Measurements from ENCODE around the gene C10orf71.

The C10orf71 gene

GRCh38 chr10:49353895-49354566, 55.1 kb downstream of the C10orf71 start:
- no peaks in the 10 kb centered on the region for H3K36me3 ChIP-seq (ENCODE audit: control insufficient read depth in 5 of 5, insufficient read depth in 5 of 5, low read length in 5 of 5)
- peaks cover 3 to 29% (median 24%) of the 10 kb centered on the region in 5 donors for H3K9me3 ChIP-seq (ENCODE audit: control insufficient read depth in 5 of 5, low read length in 5 of 5)
- no peaks in the 10 kb centered on the region for H3K4me1 ChIP-seq (ENCODE audit: control insufficient read depth in 5 of 5, insufficient read depth in 5 of 5, low read length in 5 of 5)
- no peak overlapping the region for H3K4me3 ChIP-seq (ENCODE audit: low read depth in 1 of 5, low read length in 5 of 5)
- H3K9ac ChIP-seq (ENCODE audit: low read length in 5 of 5) = no peak overlapping the region
- H3K27ac ChIP-seq (ENCODE audit: low read depth, low read length) = no peak overlapping the region
- no peaks in the 10 kb centered on the region for H3K27me3 ChIP-seq (ENCODE audit: control insufficient read depth in 5 of 5, insufficient read depth in 4 of 5, low read length in 5 of 5)

DNA sequence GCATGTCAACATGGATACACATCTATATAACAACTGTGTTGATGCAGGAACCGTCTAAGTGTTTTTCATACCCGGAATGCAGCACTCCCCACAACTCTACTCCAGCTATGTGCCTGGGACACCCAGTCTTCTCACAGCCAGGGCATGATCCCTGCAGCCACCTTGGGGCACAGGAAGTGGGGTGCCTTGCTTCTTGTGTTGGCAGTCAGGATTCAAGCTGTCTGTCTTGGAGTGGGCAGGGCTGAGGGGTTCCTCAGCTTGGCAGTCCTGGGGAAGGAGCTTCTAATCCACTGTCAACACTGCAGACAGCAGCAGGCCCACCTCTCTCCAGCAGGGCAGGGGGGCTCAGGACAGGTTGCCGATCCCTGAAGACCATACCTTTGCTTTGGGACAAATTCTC, 55.6 kb downstream of the C10orf71 start:
- Histone ChIP-seq H3K4me3 (ENCODE audit: low read depth in 1 of 5, low read length in 5 of 5) (no peak overlapping the region), H3K9me3 (ENCODE audit: control insufficient read depth in 5 of 5, low read length in 5 of 5) (peaks cover 3 to 24% (median 19%) of the 10 kb centered on the region in 5 donors), H3K9ac (ENCODE audit: low read length in 5 of 5) (no peak overlapping the region), H3K36me3 (ENCODE audit: control insufficient read depth in 5 of 5, insufficient read depth in 5 of 5, low read length in 5 of 5) (no peaks in the 10 kb centered on the region), H3K27me3 (ENCODE audit: control insufficient read depth in 5 of 5, insufficient read depth in 4 of 5, low read length in 5 of 5) (no peaks in the 10 kb centered on the region), H3K27ac (ENCODE audit: low read depth, low read length) (no peak overlapping the region), H3K4me1 (ENCODE audit: control insufficient read depth in 5 of 5, insufficient read depth in 5 of 5, low read length in 5 of 5) (peaks cover 0 to under 1% (median under 1%) of the 10 kb centered on the region in 5 donors)

DNA sequence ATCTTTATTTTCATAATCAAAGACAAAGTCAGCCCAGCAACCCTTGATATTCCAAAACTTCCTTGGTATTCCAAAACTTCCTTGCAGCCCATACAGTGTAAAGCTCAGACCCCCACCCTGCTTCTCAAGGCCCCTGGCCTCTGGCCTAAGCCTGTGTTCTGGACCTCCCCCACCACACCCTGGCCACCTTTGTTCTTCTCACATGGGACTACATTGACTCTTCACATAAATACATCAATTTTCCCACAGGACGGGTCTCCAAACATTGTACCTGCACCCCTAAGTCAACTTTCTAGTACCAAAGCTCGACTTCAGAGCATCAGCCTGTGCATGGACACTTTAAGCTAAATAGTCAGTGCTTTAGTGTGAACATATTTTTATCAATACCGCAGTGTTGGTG, 56.3 kb downstream of the C10orf71 start:
- H3K4me1 ChIP-seq (ENCODE audit: control insufficient read depth in 5 of 5, insufficient read depth in 5 of 5, low read length in 5 of 5) = peaks cover 0 to 7% (median 7%) of the 10 kb centered on the region in 5 donors
- peaks cover 3 to 17% (median 13%) of the 10 kb centered on the region in 5 donors for H3K9me3 ChIP-seq (ENCODE audit: control insufficient read depth in 5 of 5, low read length in 5 of 5)
- no peak overlapping the region for H3K9ac ChIP-seq (ENCODE audit: low read length in 5 of 5)
- H3K4me3 ChIP-seq (ENCODE audit: low read depth in 1 of 5, low read length in 5 of 5) = no peak overlapping the region
- no peak overlapping the region for H3K27ac ChIP-seq (ENCODE audit: low read depth, low read length)
- H3K27me3 ChIP-seq (ENCODE audit: control insufficient read depth in 5 of 5, insufficient read depth in 4 of 5, low read length in 5 of 5) = no peaks in the 10 kb centered on the region
- H3K36me3 ChIP-seq (ENCODE audit: control insufficient read depth in 5 of 5, insufficient read depth in 5 of 5, low read length in 5 of 5) = no peaks in the 10 kb centered on the region

DNA sequence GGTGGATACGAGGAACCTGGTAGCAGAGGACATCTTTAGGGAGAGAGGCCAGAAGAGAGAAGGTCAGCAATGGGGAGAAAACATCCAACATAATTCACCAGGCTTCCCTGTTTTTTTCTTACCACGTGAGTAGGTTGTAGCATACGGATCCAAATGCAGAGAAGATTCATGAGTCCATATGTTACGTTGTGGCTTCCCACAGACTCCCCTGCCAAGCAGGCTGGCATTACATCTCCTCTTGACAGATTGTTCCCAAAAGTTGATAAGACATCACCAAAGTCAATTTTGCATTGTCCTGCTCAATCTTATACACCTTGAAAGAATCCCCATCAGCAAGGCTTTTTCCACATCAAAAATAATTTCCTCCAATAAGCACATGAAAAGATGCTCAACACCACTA, 57.2 kb downstream of the C10orf71 start:
- H3K36me3 ChIP-seq (ENCODE audit: control insufficient read depth in 5 of 5, insufficient read depth in 5 of 5, low read length in 5 of 5) = no peaks in the 10 kb centered on the region
- H3K9me3 ChIP-seq (ENCODE audit: control insufficient read depth in 5 of 5, low read length in 5 of 5) = peaks cover 0 to 8% (median 5%) of the 10 kb centered on the region in 5 donors
- no peak overlapping the region for H3K27ac ChIP-seq (ENCODE audit: low read depth, low read length)
- H3K4me1 ChIP-seq (ENCODE audit: control insufficient read depth in 5 of 5, insufficient read depth in 5 of 5, low read length in 5 of 5) = peaks cover 0 to 14% (median 12%) of the 10 kb centered on the region in 5 donors
- no peak overlapping the region for H3K4me3 ChIP-seq (ENCODE audit: low read depth in 1 of 5, low read length in 5 of 5)
- H3K9ac ChIP-seq (ENCODE audit: low read length in 5 of 5) = no peak overlapping the region
- no peaks in the 10 kb centered on the region for H3K27me3 ChIP-seq (ENCODE audit: control insufficient read depth in 5 of 5, insufficient read depth in 4 of 5, low read length in 5 of 5)

DNA sequence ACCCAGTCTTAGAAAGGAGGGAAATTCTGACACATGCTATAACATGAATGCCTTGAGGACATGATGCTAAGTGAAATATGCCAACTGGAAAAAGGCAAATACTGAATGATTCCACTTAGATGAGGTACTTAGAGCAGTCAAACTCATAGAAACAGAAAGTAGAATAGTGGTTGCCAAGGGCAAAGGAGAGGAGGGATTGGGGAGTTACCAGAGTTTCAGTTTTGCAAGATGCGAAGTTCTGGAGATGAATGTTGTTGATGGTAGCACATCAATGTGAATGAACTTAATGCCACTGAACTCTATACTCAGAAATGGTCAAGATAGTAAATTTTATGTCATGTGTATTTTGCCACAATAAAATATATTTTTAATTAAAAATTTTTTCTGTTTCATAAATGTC, 58.0 kb downstream of the C10orf71 start:
- Histone ChIP-seq H3K36me3 (ENCODE audit: control insufficient read depth in 5 of 5, insufficient read depth in 5 of 5, low read length in 5 of 5) (no peaks in the 10 kb centered on the region), H3K9ac (ENCODE audit: low read length in 5 of 5) (no peak overlapping the region), H3K4me3 (ENCODE audit: low read depth in 1 of 5, low read length in 5 of 5) (no peak overlapping the region), H3K27ac (ENCODE audit: low read depth, low read length) (no peak overlapping the region), H3K27me3 (ENCODE audit: control insufficient read depth in 5 of 5, insufficient read depth in 4 of 5, low read length in 5 of 5) (no peaks in the 10 kb centered on the region), H3K4me1 (ENCODE audit: control insufficient read depth in 5 of 5, insufficient read depth in 5 of 5, low read length in 5 of 5) (peaks cover 0 to 14% (median 12%) of the 10 kb centered on the region in 5 donors), H3K9me3 (ENCODE audit: control insufficient read depth in 5 of 5, low read length in 5 of 5) (peaks cover 0 to 7% (median 4%) of the 10 kb centered on the region in 5 donors)

- Histone ChIP-seq H3K4me1 (ENCODE audit: control insufficient read depth in 5 of 5, insufficient read depth in 5 of 5, low read length in 5 of 5) (peaks cover 0 to 14% (median 12%) of the 10 kb centered on the region in 5 donors), H3K4me3 (ENCODE audit: low read depth in 1 of 5, low read length in 5 of 5) (no peak overlapping the region), H3K27ac (ENCODE audit: low read depth, low read length) (no peak overlapping the region), H3K36me3 (ENCODE audit: control insufficient read depth in 5 of 5, insufficient read depth in 5 of 5, low read length in 5 of 5) (no peaks in the 10 kb centered on the region), H3K27me3 (ENCODE audit: control insufficient read depth in 5 of 5, insufficient read depth in 4 of 5, low read length in 5 of 5) (no peaks in the 10 kb centered on the region), H3K9me3 (ENCODE audit: control insufficient read depth in 5 of 5, low read length in 5 of 5) (peaks cover 0 to 7% (median 4%) of the 10 kb centered on the region in 5 donors), H3K9ac (ENCODE audit: low read length in 5 of 5) (no peak overlapping the region)
Measured at GRCh38 chr10:49357910-49358309, 58.9 kb downstream of the C10orf71 start.

DNA sequence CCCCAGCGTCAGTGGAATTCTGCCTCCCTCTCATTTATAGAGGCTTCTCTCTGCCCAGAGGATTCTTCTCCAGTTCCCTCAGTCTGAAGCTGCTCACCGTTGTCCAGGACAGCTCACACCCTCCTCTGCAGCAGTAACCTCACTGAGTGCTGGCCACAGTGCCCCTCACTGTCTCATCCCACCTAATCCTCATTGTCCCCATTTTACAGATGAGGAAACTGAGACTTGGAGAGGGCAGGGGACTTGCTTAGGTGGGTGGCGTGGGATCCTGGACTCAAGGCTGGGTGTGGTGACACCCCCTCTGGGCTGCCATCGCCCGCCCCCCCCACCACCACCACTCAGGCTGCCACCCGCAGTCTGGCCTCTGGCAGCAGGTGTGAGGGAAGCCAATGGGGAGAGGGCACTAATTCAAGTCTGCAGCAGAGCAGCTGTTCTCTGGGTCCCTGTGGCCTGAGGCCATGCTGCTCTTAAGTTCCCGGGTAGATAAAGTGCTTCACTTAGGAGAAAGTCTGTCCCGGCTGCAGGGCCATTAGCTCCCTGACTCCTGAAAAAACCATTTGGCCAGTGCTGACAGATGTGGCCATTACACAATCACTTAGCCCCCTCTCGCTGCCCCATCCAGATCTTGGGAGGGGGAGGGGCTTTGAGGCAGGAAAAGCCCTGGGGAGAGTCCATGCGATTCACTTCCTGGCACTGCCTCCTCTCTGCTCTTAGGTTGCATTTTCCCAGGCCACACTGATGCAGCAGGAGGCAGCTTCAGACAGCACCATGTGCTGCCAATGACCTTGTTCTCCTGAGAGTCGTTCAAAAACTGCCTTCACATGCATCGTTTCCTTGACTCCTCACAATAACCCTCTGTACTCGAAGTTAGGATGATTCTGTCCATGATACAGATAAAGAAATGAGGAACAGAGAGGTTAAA, 60.6 kb downstream of the C10orf71 start:
- H3K9ac ChIP-seq (ENCODE audit: low read length in 5 of 5) = peak overlapping the region in 1 of 5 donors; percentile 44
- H3K9me3 ChIP-seq (ENCODE audit: control insufficient read depth in 5 of 5, low read length in 5 of 5) = peaks cover 0 to 7% (median 4%) of the 10 kb centered on the region in 5 donors
- no peaks in the 10 kb centered on the region for H3K27me3 ChIP-seq (ENCODE audit: control insufficient read depth in 5 of 5, insufficient read depth in 4 of 5, low read length in 5 of 5)
- H3K4me1 ChIP-seq (ENCODE audit: control insufficient read depth in 5 of 5, insufficient read depth in 5 of 5, low read length in 5 of 5) = peaks cover 0 to 14% (median 12%) of the 10 kb centered on the region in 5 donors
- peak overlapping the region in 1 of 5 donors; percentile 32 for H3K4me3 ChIP-seq (ENCODE audit: low read depth in 1 of 5, low read length in 5 of 5)
- H3K27ac ChIP-seq (ENCODE audit: low read depth, low read length) = no peak overlapping the region
- H3K36me3 ChIP-seq (ENCODE audit: control insufficient read depth in 5 of 5, insufficient read depth in 5 of 5, low read length in 5 of 5) = no peaks in the 10 kb centered on the region

DNA sequence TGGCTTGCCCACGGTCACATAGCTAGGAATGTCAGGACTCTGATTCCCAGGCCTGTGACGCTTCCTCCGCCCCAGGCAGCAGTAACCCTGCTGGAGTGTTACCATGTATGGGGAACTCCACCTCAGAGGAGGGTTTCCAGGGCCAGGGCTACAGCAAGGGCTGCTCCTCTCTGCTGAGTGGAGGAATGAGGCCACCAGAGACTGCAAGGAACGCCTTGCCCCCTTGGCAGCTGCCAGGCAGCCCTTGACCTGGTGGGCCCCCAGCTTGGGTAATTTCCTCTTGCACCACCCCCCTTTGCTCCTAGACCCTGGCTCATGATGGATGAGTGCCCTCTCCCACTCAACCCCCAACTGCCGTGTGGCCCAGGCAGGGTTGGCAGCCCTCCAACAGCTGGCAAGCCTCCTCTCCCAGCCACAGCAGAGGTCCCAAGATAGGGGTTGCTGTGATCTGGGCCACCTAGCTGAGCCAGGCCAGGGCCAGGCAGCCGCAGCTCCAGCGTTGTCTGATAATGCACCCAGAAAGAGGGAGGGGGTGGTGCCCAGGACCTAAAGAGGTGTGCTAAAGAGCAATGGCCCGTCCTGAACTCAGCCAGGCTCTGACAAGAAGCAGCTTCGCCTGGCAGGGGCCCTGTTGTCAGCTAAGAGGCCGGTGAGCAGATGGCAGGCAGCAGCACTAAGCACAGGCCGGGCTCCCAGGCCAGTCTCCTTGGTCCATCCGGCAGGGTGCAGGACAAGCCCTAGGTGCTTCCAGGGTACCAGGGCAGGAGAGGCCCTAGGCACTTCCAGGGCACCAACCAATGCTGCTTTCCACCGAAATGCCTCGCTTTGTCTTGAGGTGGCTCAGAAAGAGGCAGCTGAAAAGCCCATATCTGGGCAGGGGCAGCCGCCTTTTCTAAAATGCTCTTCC, 61.6 kb downstream of the C10orf71 start:
- no peak overlapping the region for H3K27ac ChIP-seq (ENCODE audit: low read depth, low read length)
- peak overlapping the region in 1 of 5 donors; percentile 44 for H3K9ac ChIP-seq (ENCODE audit: low read length in 5 of 5)
- peaks cover 0 to 14% (median 12%) of the 10 kb centered on the region in 5 donors for H3K4me1 ChIP-seq (ENCODE audit: control insufficient read depth in 5 of 5, insufficient read depth in 5 of 5, low read length in 5 of 5)
- no peaks in the 10 kb centered on the region for H3K36me3 ChIP-seq (ENCODE audit: control insufficient read depth in 5 of 5, insufficient read depth in 5 of 5, low read length in 5 of 5)
- no peaks in the 10 kb centered on the region for H3K27me3 ChIP-seq (ENCODE audit: control insufficient read depth in 5 of 5, insufficient read depth in 4 of 5, low read length in 5 of 5)
- H3K4me3 ChIP-seq (ENCODE audit: low read depth in 1 of 5, low read length in 5 of 5) = peak overlapping the region in 1 of 5 donors; percentile 32
- peaks cover 0 to 7% (median 4%) of the 10 kb centered on the region in 5 donors for H3K9me3 ChIP-seq (ENCODE audit: control insufficient read depth in 5 of 5, low read length in 5 of 5)

- Histone ChIP-seq H3K36me3 (ENCODE audit: control insufficient read depth in 5 of 5, insufficient read depth in 5 of 5, low read length in 5 of 5) (no peaks in the 10 kb centered on the region), H3K4me1 (ENCODE audit: control insufficient read depth in 5 of 5, insufficient read depth in 5 of 5, low read length in 5 of 5) (peaks cover 0 to 14% (median 12%) of the 10 kb centered on the region in 5 donors), H3K27ac (ENCODE audit: low read depth, low read length) (no peak overlapping the region), H3K27me3 (ENCODE audit: control insufficient read depth in 5 of 5, insufficient read depth in 4 of 5, low read length in 5 of 5) (no peaks in the 10 kb centered on the region), H3K4me3 (ENCODE audit: low read depth in 1 of 5, low read length in 5 of 5) (no peak overlapping the region), H3K9ac (ENCODE audit: low read length in 5 of 5) (no peak overlapping the region), H3K9me3 (ENCODE audit: control insufficient read depth in 5 of 5, low read length in 5 of 5) (peaks cover 0 to 7% (median 4%) of the 10 kb centered on the region in 5 donors)
Measured at GRCh38 chr10:49361178-49361554, 62.2 kb downstream of the C10orf71 start.
